HG02798 (cell line): ENCODE measurements around the gene CLCC1.
"Not testable (repeated sequence)": the region's sequence is repeated elsewhere in the genome, so short reads cannot be mapped to it uniquely, and the experiment has no call there.

ENCODE experiments used
- ATAC-seq: cut with Tn5 transposase; IDR thresholded peaks from one replicate; pipeline ENCODE4 v1.9.1; 2021; ENCODE audit warnings: mild to moderate bottlenecking; ENCODE audit not compliant: unreplicated experiment, poor library complexity

The CLCC1 gene

DNA sequence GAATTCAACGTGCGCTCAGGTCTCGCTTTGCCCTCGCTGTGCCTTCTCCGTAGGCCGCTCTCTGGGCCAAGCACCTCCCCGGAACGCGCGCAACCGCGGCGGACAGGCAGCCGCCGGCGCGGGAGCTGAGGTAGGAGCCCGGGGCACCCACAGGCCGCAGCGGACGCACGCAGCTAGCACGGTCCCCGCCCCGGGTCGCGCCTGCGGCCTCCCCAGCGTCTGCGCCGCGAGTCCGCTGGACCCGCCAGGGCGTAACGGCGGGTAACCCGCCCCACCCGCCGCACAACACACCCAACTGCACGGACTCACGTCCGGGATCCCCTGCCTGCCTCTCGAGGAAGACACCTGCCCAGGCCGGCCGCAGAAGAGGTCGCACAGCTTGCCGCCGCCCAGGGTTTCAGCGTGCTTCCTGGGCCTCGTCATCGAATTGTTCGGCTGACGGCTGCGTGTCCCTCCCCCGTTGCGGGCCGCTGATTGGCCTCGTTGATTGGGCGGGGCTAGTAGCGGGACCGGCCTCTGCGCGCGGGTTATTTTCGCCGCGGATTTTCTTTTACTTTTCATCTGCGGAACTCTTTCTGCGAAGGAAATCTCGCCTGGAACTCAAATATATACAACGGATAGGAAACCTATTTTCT lies at the start of gene CLCC1:
TSS of gene CLCC1 (minus strand) at position 433 of the 635 bp plus-strand sequence. CDS start 13,047 bp downstream, outside the sequence.
- ATAC-seq = peak; percentile 92

GRCh38 chr1:109011335-109011734 lies 48.1 kb upstream of the CLCC1 start:
- ATAC-seq = no peak

- not testable (repeated sequence) for ATAC-seq
Observed at GRCh38 chr1:108996622-108997021, 33.3 kb upstream of the CLCC1 start.

GRCh38 chr1:108983114-108983513 lies 19.8 kb upstream of the CLCC1 start:
- ATAC-seq = no peak

DNA sequence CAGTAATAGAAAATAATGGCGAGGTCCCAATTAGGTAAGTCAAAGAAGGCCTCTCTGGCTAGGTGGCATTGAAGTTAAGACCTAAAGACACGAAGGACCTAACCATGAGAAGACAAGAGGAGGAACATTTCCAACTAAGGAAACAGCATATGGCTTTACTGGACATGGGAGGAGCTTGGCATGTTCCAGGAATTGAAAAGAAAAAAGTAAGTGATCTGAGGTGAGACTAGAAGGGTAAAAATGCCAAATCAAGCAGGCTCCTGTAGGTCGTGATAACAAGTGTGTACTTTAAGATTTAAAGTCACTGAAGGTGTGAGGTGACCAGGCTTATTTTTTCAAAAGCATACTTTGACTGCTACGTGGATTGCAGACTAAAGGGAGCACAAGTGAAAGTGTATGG lies 13.4 kb upstream of the CLCC1 start:
- ATAC-seq = no peak

DNA sequence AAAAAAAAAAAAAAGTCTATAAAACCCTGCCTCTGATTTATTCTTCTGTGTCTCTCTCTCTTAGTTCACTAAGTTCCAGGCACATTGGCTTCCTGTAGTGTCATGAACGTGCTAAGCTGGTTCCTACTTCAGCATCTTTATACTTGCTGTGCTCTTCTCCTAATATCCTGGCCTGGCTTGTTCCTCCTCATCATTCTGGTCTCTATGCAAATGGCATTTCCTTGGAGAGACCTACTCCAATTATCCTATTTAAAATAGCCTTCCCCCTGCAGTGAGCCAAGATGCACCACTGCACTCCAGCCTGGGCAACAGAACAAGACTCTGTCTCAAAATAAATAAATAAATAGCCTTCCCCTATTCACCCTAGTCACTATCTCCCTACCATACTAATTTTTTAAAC lies 9.7 kb upstream of the CLCC1 start:
- no peak for ATAC-seq

DNA sequence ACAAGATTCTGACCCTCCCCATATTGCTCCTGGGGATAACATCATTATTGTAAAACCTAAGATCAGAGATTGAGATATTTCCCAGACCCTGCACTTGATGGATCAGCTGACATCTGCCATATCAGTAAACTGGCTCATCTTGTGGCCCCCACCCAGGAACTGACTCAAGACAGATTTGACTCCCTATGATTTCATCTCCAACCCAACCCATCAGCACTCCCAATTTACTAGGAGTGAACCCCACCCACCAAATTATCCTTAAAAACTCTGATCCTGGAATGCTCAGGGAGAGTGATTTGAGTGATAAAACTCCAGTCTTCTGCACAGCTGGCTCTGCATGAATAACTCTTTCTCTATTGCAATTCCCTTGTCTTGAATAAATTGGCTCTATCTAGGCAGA lies 6.1 kb upstream of the CLCC1 start:
- ATAC-seq = no peak

DNA sequence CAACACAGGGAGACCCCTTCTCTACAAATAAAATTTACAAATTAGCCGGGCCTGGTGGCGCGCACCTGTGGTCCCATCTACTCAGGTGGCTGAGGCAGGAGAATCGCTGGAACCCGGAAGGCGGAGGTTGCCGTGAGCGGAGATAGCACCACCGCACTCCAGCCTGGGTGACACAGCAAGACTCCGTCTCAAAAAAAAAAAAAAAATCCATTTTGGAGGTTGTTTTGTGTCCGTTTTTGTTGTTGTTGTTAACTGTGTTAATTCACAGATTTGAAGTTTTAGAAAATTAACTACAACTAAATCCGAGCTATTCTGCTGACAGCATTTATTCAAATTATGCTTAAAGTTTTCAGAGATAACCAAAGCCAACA lies 618 bp downstream of the CLCC1 start:
- no peak for ATAC-seq

GRCh38 chr1:108961752-108962486 lies 1.4 kb downstream of the CLCC1 start:
- ATAC-seq = no peak

DNA sequence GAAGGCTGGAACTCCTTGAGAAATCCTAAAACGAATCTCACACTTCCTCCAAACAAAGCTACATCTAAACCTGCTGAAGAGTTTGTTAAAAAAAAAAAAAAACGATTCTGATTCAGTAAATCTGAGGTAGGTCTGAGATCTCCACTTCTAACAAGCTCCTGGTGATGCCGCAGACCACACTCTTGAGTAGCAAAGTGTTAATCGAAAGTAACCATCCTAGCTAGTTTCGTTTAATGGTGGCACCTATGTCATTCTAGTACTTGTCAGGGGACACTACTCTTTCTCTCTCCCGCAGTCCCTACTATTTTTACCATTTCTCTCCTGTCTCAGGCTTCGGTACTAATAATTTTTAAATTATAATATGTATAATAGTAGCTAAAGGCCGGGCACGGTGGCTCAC lies 2.1 kb downstream of the CLCC1 start:
- ATAC-seq = peak; percentile 39

DNA sequence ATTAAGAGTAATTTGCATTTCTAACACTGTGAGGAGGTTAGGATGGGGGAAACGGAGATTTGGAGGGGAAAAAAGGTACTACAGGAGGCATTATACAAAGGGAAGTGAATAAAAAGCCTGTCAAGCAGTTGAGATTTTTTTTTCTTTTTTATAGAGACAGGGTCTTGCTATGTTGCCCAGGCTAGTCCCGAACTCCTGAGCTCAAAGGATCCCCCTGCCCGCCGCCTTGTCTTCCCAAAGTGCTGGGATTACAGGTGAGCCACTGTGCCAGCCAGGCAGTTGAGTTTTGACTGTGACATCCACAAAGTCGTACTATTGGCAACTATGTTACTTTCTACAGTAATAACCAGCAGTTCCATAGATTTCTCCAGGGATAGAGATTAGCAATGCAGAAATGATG lies 2.6 kb downstream of the CLCC1 start:
- no peak for ATAC-seq

- no peak for ATAC-seq
Observed at GRCh38 chr1:108957888-108958287, 5.4 kb downstream of the CLCC1 start.

GRCh38 chr1:108955881-108956280 lies 7.4 kb downstream of the CLCC1 start:
- no peak for ATAC-seq

GRCh38 chr1:108955111-108955510 lies 8.2 kb downstream of the CLCC1 start:
- no peak for ATAC-seq

DNA sequence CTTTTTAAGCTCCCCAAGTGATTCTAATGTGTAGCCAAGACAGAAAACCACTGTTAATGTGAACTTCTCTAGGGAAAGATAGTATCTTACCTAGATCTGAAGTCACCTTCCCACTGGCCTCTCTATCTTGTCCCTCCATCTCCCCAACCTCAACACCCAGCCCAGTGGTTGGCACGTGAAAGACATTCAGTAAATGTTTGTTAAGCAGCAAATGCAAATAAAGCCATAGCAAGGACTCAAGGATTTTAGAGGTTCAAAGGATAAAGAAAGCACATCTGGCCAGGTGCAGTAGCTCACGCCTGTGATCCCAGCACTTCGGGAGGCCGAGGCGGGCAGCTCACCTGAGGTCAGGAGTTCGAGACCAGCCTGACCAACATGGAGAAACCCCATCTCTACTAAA lies 9.8 kb downstream of the CLCC1 start:
- ATAC-seq = no peak

DNA sequence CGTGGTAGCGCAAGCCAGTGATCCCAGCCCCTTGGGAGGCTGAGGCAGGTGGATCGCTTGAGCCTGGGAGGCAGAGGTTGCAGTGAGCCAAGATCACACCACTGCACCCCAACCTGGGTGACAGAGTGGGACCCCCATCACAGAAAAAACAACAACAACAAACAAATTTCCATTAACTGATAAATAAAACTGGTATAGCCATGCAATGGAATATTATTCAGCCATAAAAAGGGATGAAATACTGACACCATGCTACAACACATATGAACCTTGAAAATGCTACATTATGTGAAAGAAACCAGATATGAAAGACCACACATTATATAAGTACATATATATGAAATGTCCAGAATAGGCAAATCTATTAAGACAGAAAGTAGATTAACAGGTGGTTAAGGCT lies 12.0 kb downstream of the CLCC1 start:
- ATAC-seq = no peak

GRCh38 chr1:108949044-108949443 lies 14.2 kb downstream of the CLCC1 start:
- ATAC-seq = no peak

DNA sequence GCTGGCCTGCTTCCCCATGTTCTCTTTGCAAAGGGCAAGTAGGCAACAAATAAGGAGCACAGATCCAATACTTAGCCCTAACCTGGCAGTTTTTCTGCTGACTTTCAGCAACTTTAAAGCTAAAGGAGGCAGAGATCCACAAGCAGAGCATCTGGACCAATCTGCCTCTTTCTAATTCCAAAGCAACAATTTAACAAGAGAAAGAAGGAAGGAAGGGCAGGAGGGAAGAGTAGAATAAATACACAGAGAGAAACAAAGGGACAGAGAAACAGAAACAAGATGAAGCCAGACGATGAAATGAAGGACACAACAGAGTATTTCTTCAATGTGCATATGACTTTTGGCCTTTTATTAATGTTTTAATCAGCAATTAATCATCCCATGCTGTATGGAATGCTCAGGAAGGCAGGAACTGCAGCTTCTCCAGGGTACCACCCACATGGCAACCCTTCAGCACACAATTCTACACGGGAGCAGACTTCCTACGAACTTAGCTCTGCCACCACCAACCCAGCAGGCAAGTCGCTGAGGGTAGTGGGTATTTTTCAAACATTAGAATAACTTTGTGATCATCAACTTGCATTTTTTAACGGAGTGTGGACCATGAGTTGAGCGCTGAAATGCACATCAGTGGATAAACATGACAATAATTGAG lies 15.3 kb downstream of the CLCC1 start:
- ATAC-seq = no peak

GRCh38 chr1:108936170-108936569 lies 27.1 kb downstream of the CLCC1 start:
- no peak for ATAC-seq

GRCh38 chr1:108933944-108934343 lies 29.3 kb downstream of the CLCC1 start:
- no peak for ATAC-seq

DNA sequence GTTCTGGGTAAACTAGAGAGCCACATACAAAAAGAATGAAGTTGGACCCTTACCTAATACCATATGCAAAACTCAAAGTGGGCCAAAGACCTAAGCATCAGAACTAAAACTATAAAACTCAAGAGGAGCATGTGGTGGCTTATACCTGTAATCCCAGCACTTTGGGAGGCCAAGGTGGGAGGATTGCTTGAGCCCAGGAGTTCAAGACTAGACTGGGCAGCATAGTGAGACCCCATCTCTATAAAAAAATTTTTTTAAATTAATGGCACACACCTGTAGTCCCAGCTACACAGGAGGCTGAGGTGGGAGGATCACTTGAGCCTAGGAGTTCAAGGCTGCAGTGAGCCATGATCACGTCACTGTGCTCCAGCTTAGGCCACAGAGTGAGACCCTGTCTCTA lies 35.7 kb downstream of the CLCC1 start:
- ATAC-seq = not testable (repeated sequence)

GRCh38 chr1:108925920-108926319 lies 37.4 kb downstream of the CLCC1 start:
- ATAC-seq = no peak
